ENCODE results near the gene CBL. TPM values are rescaled to one million over a fixed set of nuclear protein-coding genes. Genes with fewer than 3 reads are reported as not detected.
A peak's percentile ranks its signal among the peaks of the same experiment; 100 is the strongest.

The CBL gene
- total RNA-seq, 1 donor from 2014 or later = 22.5 TPM

- no peak for TF ChIP-seq CTCF (IDR thresholded peaks at IDR 0.05; ENCODE audit: insufficient read depth, low read length, poor library complexity, severe bottlenecking)
These were observed 116.2 kb downstream of the CBL start for GRCh38 chr11:119322360-119322739.

GRCh38 chr11:119322921-119323531 lies 116.9 kb downstream of the CBL start:
- no peaks in the 10 kb centered on the region for H3K36me3 ChIP-seq (ENCODE audit: control insufficient read depth, insufficient read depth, low read length)
- H3K4me3 ChIP-seq (ENCODE audit: low read depth, low read length) = no peak overlapping the region
- TF ChIP-seq CTCF (IDR thresholded peaks at IDR 0.05; ENCODE audit: insufficient read depth, low read length, poor library complexity, severe bottlenecking) = no peak
- no peak for DNase-seq (ENCODE audit: low read depth)
- H3K27me3 ChIP-seq (ENCODE audit: control insufficient read depth, insufficient read depth, low read length) = no peaks in the 10 kb centered on the region

More at GRCh38 chr11:119322360-119322739, 116.2 kb downstream of the CBL start:
- H3K36me3 ChIP-seq (ENCODE audit: control insufficient read depth, insufficient read depth, low read length) = no peaks in the 10 kb centered on the region
- H3K4me3 ChIP-seq (ENCODE audit: low read depth, low read length) = no peak overlapping the region
- no peaks in the 10 kb centered on the region for H3K27me3 ChIP-seq (ENCODE audit: control insufficient read depth, insufficient read depth, low read length)
- no peak for DNase-seq (ENCODE audit: low read depth)

- peak; percentile 78 for TF ChIP-seq CTCF (IDR thresholded peaks at IDR 0.05; ENCODE audit: insufficient read depth, low read length, poor library complexity, severe bottlenecking)
- no peak for DNase-seq (ENCODE audit: low read depth)
These were observed 117.4 kb downstream of the CBL start for GRCh38 chr11:119323532-119324033.

GRCh38 chr11:119324189-119324588 lies 118.0 kb downstream of the CBL start:
- no peaks in the 10 kb centered on the region for H3K27me3 ChIP-seq (ENCODE audit: control insufficient read depth, insufficient read depth, low read length)
- no peak for TF ChIP-seq CTCF (IDR thresholded peaks at IDR 0.05; ENCODE audit: insufficient read depth, low read length, poor library complexity, severe bottlenecking)
- H3K36me3 ChIP-seq (ENCODE audit: control insufficient read depth, insufficient read depth, low read length) = no peaks in the 10 kb centered on the region
- no peak overlapping the region for H3K4me3 ChIP-seq (ENCODE audit: low read depth, low read length)
- DNase-seq (ENCODE audit: low read depth) = no peak

More at GRCh38 chr11:119323532-119324033, 117.4 kb downstream of the CBL start:
- H3K36me3 ChIP-seq (ENCODE audit: control insufficient read depth, insufficient read depth, low read length) = no peaks in the 10 kb centered on the region
- H3K27me3 ChIP-seq (ENCODE audit: control insufficient read depth, insufficient read depth, low read length) = no peaks in the 10 kb centered on the region
- no peak overlapping the region for H3K4me3 ChIP-seq (ENCODE audit: low read depth, low read length)

GRCh38 chr11:119329320-119329719 lies 123.2 kb downstream of the CBL start:
- TF ChIP-seq CTCF (IDR thresholded peaks at IDR 0.05; ENCODE audit: insufficient read depth, low read length, poor library complexity, severe bottlenecking) = no peak
- no peaks in the 10 kb centered on the region for H3K36me3 ChIP-seq (ENCODE audit: control insufficient read depth, insufficient read depth, low read length)
- DNase-seq (ENCODE audit: low read depth) = no peak

GRCh38 chr11:119330237-119330636 lies 124.1 kb downstream of the CBL start:
- TF ChIP-seq CTCF (IDR thresholded peaks at IDR 0.05; ENCODE audit: insufficient read depth, low read length, poor library complexity, severe bottlenecking) = no peak
- no peak overlapping the region for H3K4me3 ChIP-seq (ENCODE audit: low read depth, low read length)
- no peaks in the 10 kb centered on the region for H3K36me3 ChIP-seq (ENCODE audit: control insufficient read depth, insufficient read depth, low read length)
- H3K27me3 ChIP-seq (ENCODE audit: control insufficient read depth, insufficient read depth, low read length) = no peaks in the 10 kb centered on the region
- DNase-seq (ENCODE audit: low read depth) = no peak

More at GRCh38 chr11:119329320-119329719, 123.2 kb downstream of the CBL start:
- Histone ChIP-seq H3K27me3 (ENCODE audit: control insufficient read depth, insufficient read depth, low read length) (no peaks in the 10 kb centered on the region), H3K4me3 (ENCODE audit: low read depth, low read length) (no peak overlapping the region)
